ENCODE measurements around the gene DAP.
"Not testable (repeated sequence)": the region's sequence is repeated elsewhere in the genome, so short reads cannot be mapped to it uniquely, and the experiment has no call there.

The DAP gene

GRCh38 chr5:10720766-10721165, 40.3 kb downstream of the DAP start:
- not testable (repeated sequence) for H3K4me1 ChIP-seq (ENCODE audit: insufficient read depth, low read length); H3K36me3 ChIP-seq (ENCODE audit: insufficient read depth, low read length); H3K9ac ChIP-seq (ENCODE audit: low read depth, low read length); H3K9me3 ChIP-seq (ENCODE audit: control insufficient read depth, insufficient read depth, low read length)

GRCh38 chr5:10719965-10720364, 41.1 kb downstream of the DAP start:
- no peaks in the 10 kb centered on the region for H3K9me3 ChIP-seq (ENCODE audit: control insufficient read depth, insufficient read depth, low read length)
- H3K9ac ChIP-seq (ENCODE audit: low read depth, low read length): no peak overlapping the region
- H3K36me3 ChIP-seq (ENCODE audit: insufficient read depth, low read length): no peaks in the 10 kb centered on the region
- H3K4me1 ChIP-seq (ENCODE audit: insufficient read depth, low read length): no peaks in the 10 kb centered on the region

GRCh38 chr5:10718617-10719016, 42.4 kb downstream of the DAP start:
- not testable (repeated sequence) for H3K9ac ChIP-seq (ENCODE audit: low read depth, low read length); H3K36me3 ChIP-seq (ENCODE audit: insufficient read depth, low read length); H3K9me3 ChIP-seq (ENCODE audit: control insufficient read depth, insufficient read depth, low read length); H3K4me1 ChIP-seq (ENCODE audit: insufficient read depth, low read length)

- not testable (repeated sequence) for H3K36me3 ChIP-seq (ENCODE audit: insufficient read depth, low read length); H3K9me3 ChIP-seq (ENCODE audit: control insufficient read depth, insufficient read depth, low read length); H3K9ac ChIP-seq (ENCODE audit: low read depth, low read length); H3K4me1 ChIP-seq (ENCODE audit: insufficient read depth, low read length)
Observed at GRCh38 chr5:10716825-10717224, 44.2 kb downstream of the DAP start.

GRCh38 chr5:10715605-10716290, 45.3 kb downstream of the DAP start:
- Histone ChIP-seq H3K36me3 (ENCODE audit: insufficient read depth, low read length) (no peaks in the 10 kb centered on the region), H3K4me1 (ENCODE audit: insufficient read depth, low read length) (no peaks in the 10 kb centered on the region)

GRCh38 chr5:10712574-10713366, 48.3 kb downstream of the DAP start:
- H3K9me3 ChIP-seq (ENCODE audit: control insufficient read depth, insufficient read depth, low read length): no peaks in the 10 kb centered on the region
- H3K9ac ChIP-seq (ENCODE audit: low read depth, low read length): no peak overlapping the region
- H3K36me3 ChIP-seq (ENCODE audit: insufficient read depth, low read length): no peaks in the 10 kb centered on the region
- H3K4me1 ChIP-seq (ENCODE audit: insufficient read depth, low read length): peaks cover 7% of the 10 kb centered on the region; the same call in 1 of the 2 replicates

More at GRCh38 chr5:10715605-10716290, 45.3 kb downstream of the DAP start:
- no peaks in the 10 kb centered on the region for H3K9me3 ChIP-seq (ENCODE audit: control insufficient read depth, insufficient read depth, low read length)
- no peak overlapping the region for H3K9ac ChIP-seq (ENCODE audit: low read depth, low read length)

GRCh38 chr5:10711562-10711961, 49.5 kb downstream of the DAP start:
- H3K36me3 ChIP-seq (ENCODE audit: insufficient read depth, low read length): no peaks in the 10 kb centered on the region
- no peak overlapping the region for H3K9ac ChIP-seq (ENCODE audit: low read depth, low read length)
- H3K4me1 ChIP-seq (ENCODE audit: insufficient read depth, low read length): peaks cover 12% of the 10 kb centered on the region; the same call in 1 of the 2 replicates
- no peaks in the 10 kb centered on the region for H3K9me3 ChIP-seq (ENCODE audit: control insufficient read depth, insufficient read depth, low read length)

- Histone ChIP-seq H3K9me3 (ENCODE audit: control insufficient read depth, insufficient read depth, low read length) (no peaks in the 10 kb centered on the region), H3K9ac (ENCODE audit: low read depth, low read length) (no peak overlapping the region), H3K36me3 (ENCODE audit: insufficient read depth, low read length) (no peaks in the 10 kb centered on the region), H3K4me1 (ENCODE audit: insufficient read depth, low read length) (peaks cover 21% of the 10 kb centered on the region)
Observed at GRCh38 chr5:10710513-10711128, 50.4 kb downstream of the DAP start.

- Histone ChIP-seq H3K4me1 (ENCODE audit: insufficient read depth, low read length) (peaks cover 27% of the 10 kb centered on the region), H3K9ac (ENCODE audit: low read depth, low read length) (no peak overlapping the region), H3K36me3 (ENCODE audit: insufficient read depth, low read length) (no peaks in the 10 kb centered on the region), H3K9me3 (ENCODE audit: control insufficient read depth, insufficient read depth, low read length) (no peaks in the 10 kb centered on the region)
Observed at GRCh38 chr5:10709933-10710332, 51.1 kb downstream of the DAP start.

GRCh38 chr5:10709409-10709808, 51.6 kb downstream of the DAP start:
- Histone ChIP-seq H3K4me1 (ENCODE audit: insufficient read depth, low read length) (peaks cover 32% of the 10 kb centered on the region), H3K9me3 (ENCODE audit: control insufficient read depth, insufficient read depth, low read length) (no peaks in the 10 kb centered on the region), H3K9ac (ENCODE audit: low read depth, low read length) (no peak overlapping the region), H3K36me3 (ENCODE audit: insufficient read depth, low read length) (no peaks in the 10 kb centered on the region)

GRCh38 chr5:10708189-10708944, 52.7 kb downstream of the DAP start:
- no peak overlapping the region for H3K9ac ChIP-seq (ENCODE audit: low read depth, low read length)

GRCh38 chr5:10707198-10708142, 53.6 kb downstream of the DAP start:
- H3K9me3 ChIP-seq (ENCODE audit: control insufficient read depth, insufficient read depth, low read length): no peaks in the 10 kb centered on the region
- H3K9ac ChIP-seq (ENCODE audit: low read depth, low read length): no peak overlapping the region

More at GRCh38 chr5:10708189-10708944, 52.7 kb downstream of the DAP start:
- Histone ChIP-seq H3K9me3 (ENCODE audit: control insufficient read depth, insufficient read depth, low read length) (no peaks in the 10 kb centered on the region), H3K4me1 (ENCODE audit: insufficient read depth, low read length) (peaks cover 42% of the 10 kb centered on the region), H3K36me3 (ENCODE audit: insufficient read depth, low read length) (no peaks in the 10 kb centered on the region)

GRCh38 chr5:10706326-10706725, 54.7 kb downstream of the DAP start:
- H3K4me1 ChIP-seq (ENCODE audit: insufficient read depth, low read length): peaks cover 48% of the 10 kb centered on the region
- H3K36me3 ChIP-seq (ENCODE audit: insufficient read depth, low read length): no peaks in the 10 kb centered on the region

More at GRCh38 chr5:10707198-10708142, 53.6 kb downstream of the DAP start:
- H3K36me3 ChIP-seq (ENCODE audit: insufficient read depth, low read length): no peaks in the 10 kb centered on the region
- peaks cover 48% of the 10 kb centered on the region for H3K4me1 ChIP-seq (ENCODE audit: insufficient read depth, low read length)

More at GRCh38 chr5:10706326-10706725, 54.7 kb downstream of the DAP start:
- no peaks in the 10 kb centered on the region for H3K9me3 ChIP-seq (ENCODE audit: control insufficient read depth, insufficient read depth, low read length)
- no peak overlapping the region for H3K9ac ChIP-seq (ENCODE audit: low read depth, low read length)
